K562 (cell line): Measurements from ENCODE around the gene NRGN. TPM values are rescaled to one million over a fixed set of nuclear protein-coding genes. Genes with fewer than 3 reads are reported as not detected.

Experiments used
- ATF2 ChIP-seq: sonication (generic); formaldehyde crosslinking; IDR thresholded peaks from 2 replicates; pipeline ENCODE4 v1.8.1; 2022; ENCODE audit warnings: missing genetic modification reagents
- FOXO4 ChIP-seq: fragments of 450-650 bp; formaldehyde crosslinking; IDR thresholded peaks from 2 replicates; pipeline ENCODE4 v1.4.0; 2020; ENCODE audit warnings: mild to moderate bottlenecking, moderate library complexity
- MED1 ChIP-seq: sonication (generic); formaldehyde crosslinking; IDR thresholded peaks from 2 replicates; pipeline ENCODE4 v1.8.1; 2023; ENCODE audit warnings: missing genetic modification reagents, borderline replicate concordance
- MTA1 ChIP-seq: fragments of 450-650 bp; IDR thresholded peaks from 2 replicates; pipeline ENCODE4 v1.6.1; 2017; ENCODE audit warnings: borderline replicate concordance
- MYNN ChIP-seq, 2 experiments: sonication (generic); formaldehyde crosslinking in 1 of 2; IDR thresholded peaks; 2 replicates each; pipeline versions ENCODE4 v1.5.0 to v1.6.1; 2016 to 2020; ENCODE audit warnings: antibody characterized with exemption in 1 of 2, missing genetic modification reagents in 1 of 2
- RAD21 ChIP-seq, 2 experiments: fragments of 250-450 bp in 1 of 2; fragments of 450-650 bp in 1 of 2; sonication (Bioruptor Pico) in 1 of 2; formaldehyde crosslinking in 1 of 2; IDR thresholded peaks in 1 of 2; conservative IDR thresholded peaks in 1 of 2; 2 replicates each; pipeline versions ENCODE4 v1.4.0 to v1.8.0; 2020 to 2022; ENCODE audit warnings: mild to moderate bottlenecking in 2 of 2, moderate library complexity in 1 of 2
- SIN3A ChIP-seq, 2 experiments: fragments of 150-350 bp in 1 of 2; IDR thresholded peaks; 2 replicates each; pipeline ENCODE4 v1.6.1; 2011 to 2016; ENCODE audit warnings: borderline replicate concordance in 2 of 2, low read depth in 2 of 2, low read length in 2 of 2, mild to moderate bottlenecking in 2 of 2, moderate library complexity in 2 of 2; ENCODE audit not compliant: control insufficient read depth in 1 of 2
- SIRT6 ChIP-seq: IDR thresholded peaks from one replicate; pipeline ENCODE4 v1.6.1; 2012; ENCODE audit warnings: low read depth, mild to moderate bottlenecking, control low read depth, inconsistent platforms, low read length, moderate library complexity
- TFAP4 ChIP-seq: sonication (generic); formaldehyde crosslinking; IDR thresholded peaks from 2 replicates; pipeline ENCODE4 v1.8.0; 2022; ENCODE audit warnings: missing genetic modification reagents, mild to moderate bottlenecking, moderate library complexity, borderline replicate concordance
- TRIM24 ChIP-seq, 2 experiments: fragments of 450-650 bp; IDR thresholded peaks; 2 replicates each; pipeline ENCODE4 v1.6.1; 2016
- ZC3H4 ChIP-seq: sonication (generic); formaldehyde crosslinking; IDR thresholded peaks from 2 replicates; pipeline ENCODE4 v1.9.0; 2021; ENCODE audit warnings: missing genetic modification reagents, borderline replicate concordance
- ZNF511 ChIP-seq: sonication (generic); formaldehyde crosslinking; IDR thresholded peaks from 2 replicates; pipeline ENCODE4 v1.8.0; 2022; ENCODE audit warnings: mild to moderate bottlenecking, missing genetic modification reagents
- ZNF695 ChIP-seq: fragments of 450-650 bp; formaldehyde crosslinking; IDR thresholded peaks from 2 replicates; pipeline ENCODE4 v1.4.0; 2020; ENCODE audit warnings: mild to moderate bottlenecking, moderate library complexity
- ZNF778 ChIP-seq: fragments of 450-650 bp; formaldehyde crosslinking; IDR thresholded peaks from 2 replicates; pipeline ENCODE4 v1.4.0; 2020; ENCODE audit warnings: mild to moderate bottlenecking, moderate library complexity
- ZNF79 ChIP-seq: fragments of 250-450 bp; sonication (Bioruptor Pico); IDR thresholded peaks from 2 replicates; pipeline ENCODE4 v1.4.0; 2020; ENCODE audit warnings: low read depth, mild to moderate bottlenecking, moderate library complexity
- polyA plus RNA-seq, 8 experiments: library from polyadenylated mRNA; depleted of rRNA in 4 of 8; stranded (reverse) in 5 of 8; unstranded in 3 of 8; fragments of >200 nt; fragmentation: Nextera tagmentation in 2 of 8; fragmentation: Illumina TruSeq in 1 of 8; extraction: Ambion mirVana in 2 of 8; extraction: Trizol in 1 of 8; gene quantifications; 2 replicates each; pipeline versions ENCODE4 v1.2.1 to v1.2.3, GENCODE V29; 2011 to 2014; ENCODE audit warnings: inconsistent platforms in 1 of 8, missing spikeins in 1 of 8
- total RNA-seq, 7 experiments: library from RNA; depleted of rRNA in 6 of 7; stranded (reverse); fragments of >200 nt in 6 of 7; fragmentation: Illumina TruSeq in 2 of 7; extraction: Trizol in 2 of 7; gene quantifications; 2 replicates each; pipeline versions ENCODE4 v1.2.1 to v1.2.3, GENCODE V29; 2011 to 2021; ENCODE audit warnings: low replicate concordance in 1 of 7

The NRGN gene
- total and polyA plus RNA-seq, 9 of the 15 experiments (the other 6 are each of a cell fraction or from before 2014, with no cell fraction given) = 0.29 to 7.8 (median 3.5) TPM; not detected in 2

- no peak for TF ChIP-seq FOXO4
- TF ChIP-seq ZNF79 (CRISPR knock-in tag) = no peak
- no peak for TF ChIP-seq SIRT6
- TF ChIP-seq ZNF778 = no peak
- no peak for TF ChIP-seq ZNF511 (CRISPR knock-in tag)
- no peak for TF ChIP-seq TRIM24 (IDR thresholded peaks at IDR 0.05)
- no peak for TF ChIP-seq ATF2 (CRISPR knock-in tag)
- no peak for TF ChIP-seq MTA1
- TF ChIP-seq SIN3A (IDR thresholded peaks at IDR 0.05; ENCODE audit: borderline replicate concordance in 2 of 2, control insufficient read depth in 1 of 2, low read depth in 2 of 2, low read length in 2 of 2) = no peak
- TF ChIP-seq TFAP4 (CRISPR knock-in tag) = no peak
- TF ChIP-seq MED1 = no peak
- TF ChIP-seq ZNF695 (CRISPR knock-in tag) = no peak
- no peak for TF ChIP-seq MYNN (IDR thresholded peaks at IDR 0.05)
- no peak for TF ChIP-seq MYNN (CRISPR knock-in tag; IDR thresholded peaks at IDR 0.05)
- TF ChIP-seq ZC3H4 = no peak
- peak in 1 of 2 experiments; percentile 15; a peak in 1 of 4 replicates for TF ChIP-seq RAD21 (CRISPR knock-in tag; conservative IDR thresholded peaks at IDR 0.05 in 1 of 2, IDR thresholded peaks at IDR 0.05 in 1 of 2)
These were observed 22.4 kb downstream of the NRGN start, which contains the start of gene ESAM (continued) for GRCh38 chr11:124762105-124762623.
